Neural progenitor cell (in vitro differentiated cells): ENCODE measurements around the gene IQGAP2. TPM values are rescaled to one million over a fixed set of nuclear protein-coding genes. Genes with fewer than 3 reads are reported as not detected.

Experiments used
- DNase-seq: peaks from one replicate; pipeline ENCODE4 v3.0.0-alpha.2; 2016; ENCODE audit warnings: low spot score
- H2AFZ ChIP-seq: fragments of 200-600 bp; sonication (generic); replicated peaks from 2 replicates; pipeline ENCODE4 v1.6.1; 2016; ENCODE audit warnings: antibody characterized with exemption
- H3F3A ChIP-seq: fragments of 200-600 bp; sonication (generic); 2 replicates; pipeline ENCODE4 v1.6.1; 2016; ENCODE audit warnings: antibody characterized with exemption, low read depth
- H3K27ac ChIP-seq: fragments of 200-600 bp; sonication (generic); 2 replicates; pipeline ENCODE4 v1.5.1; 2016; ENCODE audit warnings: mild to moderate bottlenecking
- H3K27me3 ChIP-seq: fragments of 200-600 bp; sonication (generic); 2 replicates; pipeline ENCODE4 v1.6.1; 2016; ENCODE audit warnings: mild to moderate bottlenecking, moderate library complexity
- H3K36me3 ChIP-seq: fragments of 200-600 bp; sonication (generic); 2 replicates; pipeline ENCODE4 v1.5.1; 2016
- H3K4me1 ChIP-seq: fragments of 200-600 bp; sonication (generic); 2 replicates; pipeline ENCODE4 v1.6.1; 2016; ENCODE audit warnings: mixed run types
- H3K4me2 ChIP-seq: fragments of 200-600 bp; sonication (generic); 2 replicates; pipeline ENCODE4 v1.6.1; 2016
- H3K4me3 ChIP-seq: fragments of 200-600 bp; sonication (generic); 2 replicates; pipeline ENCODE4 v1.5.1; 2016
- H3K79me2 ChIP-seq: fragments of 200-600 bp; sonication (generic); 2 replicates; pipeline ENCODE4 v1.6.1; 2016; ENCODE audit warnings: low read depth
- H3K9ac ChIP-seq: fragments of 200-600 bp; sonication (generic); 2 replicates; pipeline ENCODE4 v1.6.1; 2016
- H3K9me3 ChIP-seq: fragments of 200-600 bp; sonication (generic); 2 replicates; pipeline ENCODE4 v1.5.1; 2016; ENCODE audit warnings: low read depth
- H4K20me1 ChIP-seq: fragments of 200-600 bp; sonication (generic); 2 replicates; pipeline ENCODE4 v1.6.1; 2016; ENCODE audit warnings: low read depth
- H3K27ac Mint-ChIP-seq: 3 replicates; pipeline ENCODE4 v1.8.0; 2021; ENCODE audit warnings: mixed read lengths
- H3K27me3 Mint-ChIP-seq: 2 replicates; pipeline ENCODE4 v1.8.0; 2022; ENCODE audit warnings: low read depth, mild to moderate bottlenecking, inconsistent platforms, moderate library complexity, mixed read lengths; ENCODE audit not compliant: insufficient read depth
- H3K36me3 Mint-ChIP-seq: 3 replicates; pipeline ENCODE4 v1.8.0; 2021; ENCODE audit warnings: mixed read lengths
- H3K4me1 Mint-ChIP-seq: 3 replicates; pipeline ENCODE4 v1.8.0; 2021; ENCODE audit warnings: mixed read lengths
- H3K4me3 Mint-ChIP-seq: 3 replicates; pipeline ENCODE4 v1.8.0; 2021; ENCODE audit warnings: mild to moderate bottlenecking, moderate library complexity, mixed read lengths
- H3K9me3 Mint-ChIP-seq: 3 replicates; pipeline ENCODE4 v1.8.0; 2020; ENCODE audit warnings: mixed read lengths
- CTCF ChIP-seq: fragments of 200-600 bp; sonication (generic); IDR thresholded peaks from 2 replicates; pipeline ENCODE4 v1.5.1; 2017; ENCODE audit warnings: antibody characterized with exemption, mild to moderate bottlenecking
- EZH2 ChIP-seq: fragments of 200-600 bp; sonication (generic); IDR thresholded peaks from 2 replicates; pipeline ENCODE4 v1.6.1; 2017; ENCODE audit warnings: antibody characterized with exemption, mild to moderate bottlenecking, moderate library complexity
- EZH2phosphoT487 ChIP-seq: fragments of 200-600 bp; sonication (generic); IDR thresholded peaks from 2 replicates; pipeline ENCODE4 v1.6.1; 2017; ENCODE audit warnings: antibody characterized with exemption
- total RNA-seq: library from RNA; depleted of rRNA; stranded (reverse); fragments of >200 nt; gene quantifications from 2 replicates; pipeline ENCODE4 v1.2.3, GENCODE V29; 2015; ENCODE audit warnings: low replicate concordance

The IQGAP2 gene
- total RNA-seq, 1 donor from 2014 or later = 37.7 TPM

GRCh38 chr5:76610196-76610595, 207.1 kb downstream of the IQGAP2 start:
- Histone ChIP-seq H3K27ac (no peak overlapping the region), H3K4me1 (peaks cover 16% of the 10 kb centered on the region), H3K36me3 (no peaks in the 10 kb centered on the region), H3K27me3 (no peaks in the 10 kb centered on the region), H2AFZ (no peak overlapping the region), H3K4me2 (no peak overlapping the region), H3K79me2 (no peaks in the 10 kb centered on the region), H3F3A (no peaks in the 10 kb centered on the region), H3K9ac (no peak overlapping the region), H4K20me1 (no peaks in the 10 kb centered on the region), H3K4me3 (no peak overlapping the region), H3K9me3 (no peaks in the 10 kb centered on the region)
- no peak for TF ChIP-seq EZH2phosphoT487
- TF ChIP-seq CTCF = no peak
- no peak for TF ChIP-seq EZH2
- peaks cover 7% of the 10 kb centered on the region for H3K36me3 Mint-ChIP-seq
- no peak for DNase-seq
- peaks cover 5% of the 10 kb centered on the region for H3K27me3 Mint-ChIP-seq
- H3K9me3 Mint-ChIP-seq = no peaks in the 10 kb centered on the region
- no peak overlapping the region for H3K4me3 Mint-ChIP-seq
- no peak overlapping the region for H3K27ac Mint-ChIP-seq
- H3K4me1 Mint-ChIP-seq = peaks cover 26% of the 10 kb centered on the region

- H2AFZ ChIP-seq = no peak overlapping the region
- H3K36me3 Mint-ChIP-seq = peaks cover 8% of the 10 kb centered on the region
- no peaks in the 10 kb centered on the region for H3K9me3 Mint-ChIP-seq
- DNase-seq = no peak
- no peaks in the 10 kb centered on the region for H3K27me3 ChIP-seq
- no peak overlapping the region for H3K27ac Mint-ChIP-seq
- TF ChIP-seq CTCF = no peak
- no peak for TF ChIP-seq EZH2phosphoT487
- TF ChIP-seq EZH2 = no peak
- peaks cover 3% of the 10 kb centered on the region for H3K4me1 ChIP-seq
- no peaks in the 10 kb centered on the region for H3K79me2 ChIP-seq
- no peak overlapping the region for H3K4me3 ChIP-seq
- H4K20me1 ChIP-seq = no peaks in the 10 kb centered on the region
- no peak overlapping the region for H3K4me2 ChIP-seq
- peaks cover 2% of the 10 kb centered on the region for H3K27me3 Mint-ChIP-seq
- no peak overlapping the region for H3K27ac ChIP-seq
- H3K4me1 Mint-ChIP-seq = peaks cover 10% of the 10 kb centered on the region
- no peaks in the 10 kb centered on the region for H3K36me3 ChIP-seq
- H3K9me3 ChIP-seq = no peaks in the 10 kb centered on the region
- H3K9ac ChIP-seq = no peak overlapping the region
- H3K4me3 Mint-ChIP-seq = no peak overlapping the region
- no peaks in the 10 kb centered on the region for H3F3A ChIP-seq
Observed at GRCh38 chr5:76612942-76613341, 209.9 kb downstream of the IQGAP2 start.

GRCh38 chr5:76615759-76616158, 212.7 kb downstream of the IQGAP2 start:
- Mint-ChIP-seq H3K27ac (no peak overlapping the region), H3K27me3 (peaks cover 2% of the 10 kb centered on the region), H3K9me3 (no peaks in the 10 kb centered on the region), H3K4me3 (no peak overlapping the region), H3K4me1 (no peaks in the 10 kb centered on the region), H3K36me3 (peaks cover 13% of the 10 kb centered on the region)
- no peaks in the 10 kb centered on the region for H3K36me3 ChIP-seq
- no peaks in the 10 kb centered on the region for H4K20me1 ChIP-seq
- no peak overlapping the region for H2AFZ ChIP-seq
- no peak overlapping the region for H3K9ac ChIP-seq
- H3K79me2 ChIP-seq = no peaks in the 10 kb centered on the region
- H3F3A ChIP-seq = no peaks in the 10 kb centered on the region
- H3K27ac ChIP-seq = no peak overlapping the region
- no peak overlapping the region for H3K4me2 ChIP-seq
- no peak for DNase-seq
- peaks cover under 1% of the 10 kb centered on the region for H3K4me1 ChIP-seq
- H3K4me3 ChIP-seq = no peak overlapping the region
- TF ChIP-seq EZH2 (no peak), EZH2phosphoT487 (no peak), CTCF (no peak)
- no peaks in the 10 kb centered on the region for H3K9me3 ChIP-seq
- no peaks in the 10 kb centered on the region for H3K27me3 ChIP-seq

GRCh38 chr5:76616206-76616605, 213.1 kb downstream of the IQGAP2 start:
- H3K4me2 ChIP-seq = no peak overlapping the region
- TF ChIP-seq EZH2phosphoT487 (no peak), CTCF (no peak), EZH2 (no peak)
- Mint-ChIP-seq H3K9me3 (no peaks in the 10 kb centered on the region), H3K36me3 (peaks cover 13% of the 10 kb centered on the region), H3K27me3 (peaks cover 2% of the 10 kb centered on the region), H3K4me3 (no peak overlapping the region), H3K27ac (no peak overlapping the region), H3K4me1 (no peaks in the 10 kb centered on the region)
- no peak overlapping the region for H3K27ac ChIP-seq
- no peaks in the 10 kb centered on the region for H3K79me2 ChIP-seq
- no peaks in the 10 kb centered on the region for H3K36me3 ChIP-seq
- no peaks in the 10 kb centered on the region for H3F3A ChIP-seq
- no peak for DNase-seq
- H3K4me1 ChIP-seq = peaks cover 5% of the 10 kb centered on the region
- no peak overlapping the region for H3K4me3 ChIP-seq
- no peaks in the 10 kb centered on the region for H4K20me1 ChIP-seq
- no peaks in the 10 kb centered on the region for H3K27me3 ChIP-seq
- H2AFZ ChIP-seq = no peak overlapping the region
- no peaks in the 10 kb centered on the region for H3K9me3 ChIP-seq
- H3K9ac ChIP-seq = no peak overlapping the region
